ENCODE measurements around the gene UNC119B.

Gene UNC119B

DNA sequence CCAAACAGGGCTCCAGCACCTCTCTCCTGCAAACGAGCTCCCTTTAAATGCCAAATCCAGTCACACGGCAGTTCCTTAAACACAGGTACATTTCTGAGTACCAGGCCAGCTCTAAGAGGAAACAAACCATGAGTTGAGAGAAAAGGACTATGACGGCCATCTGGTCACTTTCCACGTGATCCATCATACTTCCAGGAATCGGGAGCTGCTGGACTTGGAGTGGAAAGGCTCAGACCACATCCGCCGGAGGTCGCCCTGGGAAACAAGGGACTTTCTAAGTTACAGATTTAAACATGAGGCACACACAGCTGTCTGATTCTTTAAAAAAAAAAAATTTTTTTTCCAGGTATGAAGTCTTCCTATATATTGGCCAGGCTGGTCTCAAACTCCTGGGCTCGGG, 54.6 kb downstream of the UNC119B start:
- no peak for DNase-seq (ENCODE audit: low read depth in 2 of 2)

DNA sequence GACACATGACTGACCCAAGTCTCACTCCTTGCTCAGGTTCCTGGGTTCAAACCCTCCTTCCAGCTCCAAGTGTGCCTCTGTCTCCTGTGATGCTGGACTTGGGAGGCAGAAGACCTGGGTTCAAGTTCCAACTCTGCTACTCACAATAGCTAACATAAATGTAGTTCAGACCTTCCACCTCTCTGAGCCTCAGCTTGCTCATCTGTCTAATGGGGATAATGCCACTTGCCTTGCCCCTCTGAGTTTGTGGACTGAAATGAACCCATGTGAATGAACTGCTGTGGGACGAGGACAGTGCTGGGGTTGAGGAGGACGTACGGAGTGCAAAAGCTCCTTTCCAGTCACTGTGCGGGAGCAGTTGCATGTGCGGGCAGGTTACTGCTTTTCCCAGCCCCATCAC, 56.3 kb downstream of the UNC119B start:
- no peak for DNase-seq (ENCODE audit: low read depth in 2 of 2)

DNA sequence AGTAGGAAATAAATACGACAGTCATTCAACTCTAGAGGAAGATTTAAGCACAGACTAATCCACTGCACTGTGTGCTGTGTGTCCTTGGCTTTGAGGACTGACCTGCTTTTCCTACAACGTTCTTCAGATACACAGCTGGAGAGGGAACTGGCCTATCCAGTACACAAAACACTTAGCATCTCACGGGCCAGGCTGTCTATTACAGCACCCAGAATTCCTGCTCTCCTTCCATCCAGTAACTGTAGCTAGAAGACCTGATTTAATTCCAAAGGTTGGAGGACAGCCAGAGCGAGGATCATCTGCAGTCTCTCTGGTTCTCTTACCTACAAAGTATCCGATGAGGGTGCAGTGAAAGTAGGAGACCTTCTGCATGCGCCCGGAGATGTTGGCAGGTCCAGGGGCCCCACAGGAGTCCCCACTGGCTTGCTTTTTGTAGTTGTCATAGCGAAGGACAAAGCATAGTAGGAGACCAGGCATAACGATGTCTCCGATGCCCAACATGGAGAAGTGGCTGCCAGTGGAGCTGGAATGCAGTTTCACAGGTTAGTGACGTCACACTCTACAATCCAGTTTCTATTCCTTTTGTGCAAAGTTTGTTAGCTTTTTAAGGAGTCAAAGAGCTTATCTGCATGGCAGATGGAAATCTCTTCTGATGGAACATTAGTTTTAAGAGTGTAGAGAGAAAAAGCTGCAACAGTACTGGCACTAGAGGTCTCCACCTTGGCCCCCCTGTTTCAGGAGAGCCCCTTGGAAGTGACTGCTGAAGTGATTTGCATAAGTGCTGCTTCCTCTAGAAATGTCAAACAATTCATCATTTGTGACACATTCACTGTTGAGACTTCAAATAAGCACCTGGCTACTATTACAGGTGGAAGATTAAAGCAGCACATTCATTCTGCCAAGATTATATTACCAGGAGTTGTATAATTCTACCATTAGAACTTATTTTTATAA, 57.1 kb downstream of the UNC119B start:
- DNase-seq (ENCODE audit: low read depth in 2 of 2) = no peak

DNA sequence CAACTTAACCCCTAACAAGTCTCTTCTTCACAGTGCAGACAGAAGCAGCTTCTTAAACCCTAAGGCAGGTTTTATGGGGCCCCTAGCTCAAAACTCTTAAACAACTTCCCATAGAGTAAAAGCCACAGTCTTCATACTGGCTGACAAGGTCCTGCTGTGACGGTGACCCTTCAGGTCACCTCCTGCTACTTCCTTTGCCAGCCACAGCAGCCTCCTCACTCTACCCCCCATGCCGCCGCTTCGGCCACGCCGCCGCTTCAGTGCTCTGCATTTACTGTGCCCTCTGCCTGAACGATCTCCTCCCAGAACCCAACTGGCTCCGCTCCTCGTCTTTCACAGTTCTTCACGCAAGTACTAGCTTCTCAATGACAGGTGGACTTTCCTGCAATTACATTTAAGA, 60.8 kb downstream of the UNC119B start:
- no peak for DNase-seq (ENCODE audit: low read depth in 2 of 2)
